Measurements from ENCODE around the gene G6PD. TPM values are rescaled to one million over a fixed set of nuclear protein-coding genes. Genes with fewer than 3 reads are reported as not detected.

G6PD gene
- total RNA-seq, 1 experiment from 2014 or later, result 615 TPM

DNA sequence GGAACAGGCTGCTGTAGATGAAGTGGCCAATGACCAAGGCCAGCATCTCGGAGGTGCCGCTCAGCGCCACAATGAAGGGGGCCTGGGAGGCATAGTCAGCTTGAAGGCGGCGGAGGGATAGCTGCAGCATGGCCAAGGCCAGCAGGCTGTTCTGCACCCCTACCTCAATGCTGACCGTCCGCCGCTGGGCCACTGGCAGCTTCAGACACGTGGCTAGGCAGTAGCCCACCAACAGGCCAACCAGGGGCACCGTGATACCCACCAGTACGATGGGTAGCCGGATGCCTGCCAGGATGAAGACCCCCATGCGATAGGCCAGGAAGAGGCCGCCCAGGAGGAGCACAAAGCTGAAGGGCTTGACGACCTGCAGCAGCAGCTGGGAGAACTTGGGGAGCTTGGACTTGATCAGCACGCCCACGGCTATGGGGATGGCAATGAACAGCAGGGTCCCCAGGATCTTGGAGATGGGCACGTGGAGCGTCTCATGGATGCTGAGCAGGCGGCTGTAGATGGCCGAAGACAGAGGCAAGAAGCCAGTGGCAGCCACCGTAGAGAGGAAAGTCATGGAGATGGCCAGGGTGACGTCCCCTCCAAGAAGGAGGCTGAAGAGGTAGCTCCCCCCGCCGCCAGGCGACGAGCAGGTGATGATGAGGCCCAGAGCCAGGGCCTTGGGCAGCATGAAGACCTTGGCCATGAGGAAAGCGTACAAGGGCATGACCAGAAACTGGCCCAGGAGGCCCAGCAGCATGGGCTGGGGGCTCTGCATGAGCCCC lies 58.9 kb downstream of the G6PD start:
- ChIA-PET POLR2A (no interaction called here), CTCF (no interaction called here)
- ATAC-seq, result no peak
- H3K4me3 ChIP-seq (ENCODE audit: low read depth in 2 of 2, low read length in 2 of 2), result peak overlapping the region in 1 of 2 experiments; percentile 60; a peak in 1 of 4 replicates
- H3K9me3 ChIP-seq (ENCODE audit: control insufficient read depth, insufficient read depth, low read depth, low read length), result no peaks in the 10 kb centered on the region
- no peaks in the 10 kb centered on the region for H3K36me3 ChIP-seq (ENCODE audit: control insufficient read depth, insufficient read depth, low read length)
- no peaks in the 10 kb centered on the region for H3K27me3 ChIP-seq (ENCODE audit: control insufficient read depth, insufficient read depth, low read length)
- H3K27ac ChIP-seq (ENCODE audit: low read length), result peak overlapping the region; percentile 86
- in situ Hi-C loops (cut with HindIII; ENCODE audit: low pct_unique_long_range_greater_than_20kb, low sequenced_read_pairs) (no loop called here), intact Hi-C loops (cut with micrococcal nuclease; ENCODE audit: unreplicated experiment) (no loop called here)
- peaks cover 31% of the 10 kb centered on the region for H3K4me1 ChIP-seq (ENCODE audit: control insufficient read depth, insufficient read depth, low read length)
- DNase-seq (ENCODE audit: low read depth, low spot score), result no peak
- TF ChIP-seq TCF7L2 (IDR thresholded peaks at IDR 0.05; ENCODE audit: low read depth, low read length) (no peak), POLR2AphosphoS5 (IDR thresholded peaks at IDR 0.05; ENCODE audit: low read depth, low read length) (no peak), SIN3A (IDR thresholded peaks at IDR 0.05; ENCODE audit: borderline replicate concordance, insufficient read depth, low read depth, low read length) (no peak)
- TF ChIP-seq, protein P1, sequence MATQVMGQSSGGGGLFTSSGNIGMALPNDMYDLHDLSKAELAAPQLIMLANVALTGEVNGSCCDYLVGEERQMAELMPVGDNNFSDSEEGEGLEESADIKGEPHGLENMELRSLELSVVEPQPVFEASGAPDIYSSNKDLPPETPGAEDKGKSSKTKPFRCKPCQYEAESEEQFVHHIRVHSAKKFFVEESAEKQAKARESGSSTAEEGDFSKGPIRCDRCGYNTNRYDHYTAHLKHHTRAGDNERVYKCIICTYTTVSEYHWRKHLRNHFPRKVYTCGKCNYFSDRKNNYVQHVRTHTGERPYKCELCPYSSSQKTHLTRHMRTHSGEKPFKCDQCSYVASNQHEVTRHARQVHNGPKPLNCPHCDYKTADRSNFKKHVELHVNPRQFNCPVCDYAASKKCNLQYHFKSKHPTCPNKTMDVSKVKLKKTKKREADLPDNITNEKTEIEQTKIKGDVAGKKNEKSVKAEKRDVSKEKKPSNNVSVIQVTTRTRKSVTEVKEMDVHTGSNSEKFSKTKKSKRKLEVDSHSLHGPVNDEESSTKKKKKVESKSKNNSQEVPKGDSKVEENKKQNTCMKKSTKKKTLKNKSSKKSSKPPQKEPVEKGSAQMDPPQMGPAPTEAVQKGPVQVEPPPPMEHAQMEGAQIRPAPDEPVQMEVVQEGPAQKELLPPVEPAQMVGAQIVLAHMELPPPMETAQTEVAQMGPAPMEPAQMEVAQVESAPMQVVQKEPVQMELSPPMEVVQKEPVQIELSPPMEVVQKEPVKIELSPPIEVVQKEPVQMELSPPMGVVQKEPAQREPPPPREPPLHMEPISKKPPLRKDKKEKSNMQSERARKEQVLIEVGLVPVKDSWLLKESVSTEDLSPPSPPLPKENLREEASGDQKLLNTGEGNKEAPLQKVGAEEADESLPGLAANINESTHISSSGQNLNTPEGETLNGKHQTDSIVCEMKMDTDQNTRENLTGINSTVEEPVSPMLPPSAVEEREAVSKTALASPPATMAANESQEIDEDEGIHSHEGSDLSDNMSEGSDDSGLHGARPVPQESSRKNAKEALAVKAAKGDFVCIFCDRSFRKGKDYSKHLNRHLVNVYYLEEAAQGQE (IDR thresholded peaks at IDR 0.05; ENCODE audit: insufficient read depth in 1 of 2, low read depth in 2 of 2, low read length in 1 of 2), result no peak
- TF ChIP-seq, protein P2, sequence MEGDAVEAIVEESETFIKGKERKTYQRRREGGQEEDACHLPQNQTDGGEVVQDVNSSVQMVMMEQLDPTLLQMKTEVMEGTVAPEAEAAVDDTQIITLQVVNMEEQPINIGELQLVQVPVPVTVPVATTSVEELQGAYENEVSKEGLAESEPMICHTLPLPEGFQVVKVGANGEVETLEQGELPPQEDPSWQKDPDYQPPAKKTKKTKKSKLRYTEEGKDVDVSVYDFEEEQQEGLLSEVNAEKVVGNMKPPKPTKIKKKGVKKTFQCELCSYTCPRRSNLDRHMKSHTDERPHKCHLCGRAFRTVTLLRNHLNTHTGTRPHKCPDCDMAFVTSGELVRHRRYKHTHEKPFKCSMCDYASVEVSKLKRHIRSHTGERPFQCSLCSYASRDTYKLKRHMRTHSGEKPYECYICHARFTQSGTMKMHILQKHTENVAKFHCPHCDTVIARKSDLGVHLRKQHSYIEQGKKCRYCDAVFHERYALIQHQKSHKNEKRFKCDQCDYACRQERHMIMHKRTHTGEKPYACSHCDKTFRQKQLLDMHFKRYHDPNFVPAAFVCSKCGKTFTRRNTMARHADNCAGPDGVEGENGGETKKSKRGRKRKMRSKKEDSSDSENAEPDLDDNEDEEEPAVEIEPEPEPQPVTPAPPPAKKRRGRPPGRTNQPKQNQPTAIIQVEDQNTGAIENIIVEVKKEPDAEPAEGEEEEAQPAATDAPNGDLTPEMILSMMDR (IDR thresholded peaks at IDR 0.05), result no peak
- BruUV-seq (replicated peaks), result no TSS peak

DNA sequence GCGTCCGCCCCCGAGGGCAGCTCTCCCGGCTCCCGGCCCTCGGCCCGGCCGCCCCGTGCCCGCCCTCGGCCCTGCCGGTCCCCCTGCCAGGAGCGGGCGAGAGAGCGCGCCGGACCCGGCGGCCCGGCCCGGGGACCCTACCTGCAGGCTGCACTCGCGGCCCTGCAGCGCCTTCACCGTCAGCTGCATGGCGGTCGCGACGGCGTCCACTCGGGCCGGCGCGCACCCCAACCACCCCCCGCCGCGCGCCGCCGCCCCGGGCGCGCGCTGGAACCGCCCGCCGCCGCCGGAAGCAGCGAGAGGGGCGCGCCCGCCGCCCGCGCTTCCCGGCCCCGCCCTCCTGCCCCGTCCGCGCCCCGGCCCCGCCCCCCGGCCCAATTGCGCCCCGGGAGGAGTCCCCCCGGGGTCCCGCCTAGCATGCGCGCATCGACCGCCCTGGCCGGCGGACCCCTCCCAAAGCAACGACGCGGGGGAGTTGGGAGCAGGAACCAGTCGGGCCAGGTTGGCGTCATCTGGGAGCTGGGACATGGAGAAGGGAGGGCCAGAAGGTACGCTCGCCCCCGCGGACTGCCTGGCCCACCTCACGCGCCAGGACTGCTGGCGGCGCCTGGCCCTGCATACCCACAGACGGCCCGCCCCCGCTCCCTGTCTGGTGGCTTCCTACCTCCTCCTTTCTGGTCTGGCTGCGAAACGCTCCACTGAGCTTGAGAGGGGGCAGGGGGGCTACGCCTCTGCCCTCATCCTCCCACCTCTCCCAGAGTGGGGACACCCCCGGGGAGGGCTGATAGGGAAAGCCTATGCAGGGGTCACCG lies 60.0 kb downstream of the G6PD start, which contains the start of gene UBL4A:
UBL4A (minus strand) TSS at position 220 of the 812 bp plus-strand sequence; CDS start at position 189, 31 bp downstream.
- ChIA-PET POLR2A (no interaction called here), CTCF (no interaction called here)
- peak within 1 kb of the TSS; percentile 86 for H3K27ac ChIP-seq (ENCODE audit: low read length)
- peak within 1 kb of the TSS; percentile 63 to 71 for H3K4me3 ChIP-seq (ENCODE audit: low read depth in 2 of 2, low read length in 2 of 2)
- TF ChIP-seq, protein P1 (IDR thresholded peaks at IDR 0.05; ENCODE audit: insufficient read depth in 1 of 2, low read depth in 2 of 2, low read length in 1 of 2), result no peak
- TF ChIP-seq SIN3A (IDR thresholded peaks at IDR 0.05; ENCODE audit: borderline replicate concordance, insufficient read depth, low read depth, low read length) (0 out of 2 replicates have a peak, but pooled peaks have one; percentile 4), POLR2AphosphoS5 (IDR thresholded peaks at IDR 0.05; ENCODE audit: low read depth, low read length) (peak; percentile 66; the same call in 1 of the 2 replicates)
- in situ Hi-C loops (cut with HindIII; ENCODE audit: low pct_unique_long_range_greater_than_20kb, low sequenced_read_pairs) (no loop called here), intact Hi-C loops (cut with micrococcal nuclease; ENCODE audit: unreplicated experiment) (no loop called here)
- peaks cover 31% of the 10 kb centered on the region for H3K4me1 ChIP-seq (ENCODE audit: control insufficient read depth, insufficient read depth, low read length)
- H3K9me3 ChIP-seq (ENCODE audit: control insufficient read depth, insufficient read depth, low read depth, low read length), result no peaks in the 10 kb centered on the region
- ATAC-seq (peak; percentile 51), DNase-seq (ENCODE audit: low read depth, low spot score) (no peak)
- H3K36me3 ChIP-seq (ENCODE audit: control insufficient read depth, insufficient read depth, low read length), result no peaks in the 10 kb centered on the region
- H3K27me3 ChIP-seq (ENCODE audit: control insufficient read depth, insufficient read depth, low read length), result no peaks in the 10 kb centered on the region
- BruUV-seq (replicated peaks), result no TSS peak

Measured in Panc1 (cell line).